HepG2 (cell line): ENCODE results near the gene CLDN9. TPM values are rescaled to one million over a fixed set of nuclear protein-coding genes. Genes with fewer than 3 reads are reported as not detected.

Experiments
- DNMT1 ChIP-seq: sonication (generic); formaldehyde crosslinking; IDR thresholded peaks from 2 replicates; pipeline ENCODE4 v1.5.1; 2020; ENCODE audit warnings: mild to moderate bottlenecking, missing genetic modification reagents
- EED ChIP-seq: sonication (generic); formaldehyde crosslinking; IDR thresholded peaks from 2 replicates; pipeline ENCODE4 v1.5.0; 2020; ENCODE audit warnings: mild to moderate bottlenecking, missing genetic modification reagents
- FOXA3 ChIP-seq: IDR thresholded peaks from 2 replicates; pipeline ENCODE4 v1.6.1; 2016; ENCODE audit warnings: missing genetic modification reagents, missing compliant biosample characterization
- KDM2A ChIP-seq: sonication (generic); formaldehyde crosslinking; IDR thresholded peaks from 2 replicates; pipeline ENCODE4 v1.4.0; 2020; ENCODE audit warnings: low read depth, missing genetic modification reagents, borderline replicate concordance
- MAFK ChIP-seq, 2 experiments: IDR thresholded peaks in 1 of 2; conservative IDR thresholded peaks in 1 of 2; 2 replicates each; pipeline ENCODE4 v1.6.1; 2011; ENCODE audit warnings: improper control_type of control experiment in 2 of 2, low read length in 2 of 2
- MXD3 ChIP-seq: IDR thresholded peaks from 2 replicates; pipeline ENCODE4 v1.6.1; 2016; ENCODE audit warnings: mild to moderate bottlenecking, missing biosample characterization, missing genetic modification reagents
- MYNN ChIP-seq: sonication (generic); formaldehyde crosslinking; IDR thresholded peaks from 2 replicates; pipeline ENCODE4 v1.4.0; 2020; ENCODE audit warnings: mild to moderate bottlenecking, low read depth, missing genetic modification reagents
- NFIB ChIP-seq: sonication (generic); formaldehyde crosslinking; IDR thresholded peaks from 2 replicates; pipeline ENCODE4 v1.9.0; 2021; ENCODE audit warnings: missing genetic modification reagents, mild to moderate bottlenecking, borderline replicate concordance
- NFRKB ChIP-seq: fragments of 450-650 bp; IDR thresholded peaks from 2 replicates; pipeline ENCODE4 v1.6.1; 2017
- PITX1 ChIP-seq: sonication (generic); formaldehyde crosslinking; IDR thresholded peaks from 2 replicates; pipeline ENCODE4 v1.5.1; 2020; ENCODE audit warnings: mild to moderate bottlenecking, missing genetic modification reagents
- PRDM10 ChIP-seq: sonication (generic); formaldehyde crosslinking; IDR thresholded peaks from 2 replicates; pipeline ENCODE4 v1.4.0; 2020; ENCODE audit warnings: low read depth, missing genetic modification reagents
- PRPF4 ChIP-seq: fragments of 200-400 bp; formaldehyde crosslinking; IDR thresholded peaks from 2 replicates; pipeline ENCODE4 v1.6.1; 2016; ENCODE audit warnings: low read length, low read depth; ENCODE audit not compliant: poor library complexity, severe bottlenecking
- STAT5B ChIP-seq: sonication (generic); formaldehyde crosslinking; IDR thresholded peaks from 2 replicates; pipeline ENCODE4 v1.4.0; 2020; ENCODE audit warnings: missing genetic modification reagents
- THYN1 ChIP-seq: sonication (generic); formaldehyde crosslinking; IDR thresholded peaks from 2 replicates; pipeline ENCODE4 v1.8.1; 2023; ENCODE audit warnings: low read depth, mild to moderate bottlenecking, moderate library complexity, missing genetic modification reagents, borderline replicate concordance
- ZFP41 ChIP-seq: sonication (generic); formaldehyde crosslinking; IDR thresholded peaks from 2 replicates; pipeline ENCODE4 v1.4.0; 2020; ENCODE audit warnings: mild to moderate bottlenecking, missing genetic modification reagents, borderline replicate concordance
- ZNF589 ChIP-seq: sonication (generic); formaldehyde crosslinking; conservative IDR thresholded peaks from 2 replicates; pipeline ENCODE4 v1.8.0; 2022; ENCODE audit warnings: mild to moderate bottlenecking, moderate library complexity, missing genetic modification reagents
- ZNF639 ChIP-seq: conservative IDR thresholded peaks from 2 replicates; pipeline ENCODE4 v1.6.1; 2018; ENCODE audit warnings: missing genetic modification reagents
- ZNF709 ChIP-seq: sonication (generic); formaldehyde crosslinking; IDR thresholded peaks from 2 replicates; pipeline ENCODE4 v1.5.0; 2020; ENCODE audit warnings: mild to moderate bottlenecking, missing genetic modification reagents
- ZNF710 ChIP-seq: sonication (generic); formaldehyde crosslinking; IDR thresholded peaks from 2 replicates; pipeline ENCODE4 v1.5.0; 2020; ENCODE audit warnings: mild to moderate bottlenecking, missing genetic modification reagents, borderline replicate concordance
- ZNF747 ChIP-seq: sonication (generic); formaldehyde crosslinking; IDR thresholded peaks from 2 replicates; pipeline ENCODE4 v1.8.1; 2023; ENCODE audit warnings: missing genetic modification reagents, mild to moderate bottlenecking, borderline replicate concordance
- polyA plus RNA-seq, 8 experiments: library from polyadenylated mRNA; depleted of rRNA in 3 of 8; stranded (reverse) in 7 of 8; unstranded in 1 of 8; fragments of >200 nt; fragmentation: Illumina TruSeq in 4 of 8; extraction: Trizol in 4 of 8; gene quantifications; 2 replicates each; pipeline versions ENCODE4 v1.2.1 to v1.2.3, GENCODE V29; 2011 to 2016; ENCODE audit warnings: low read depth in 4 of 8, missing spikeins in 1 of 8, mixed read lengths in 1 of 8; ENCODE audit not compliant: insufficient read depth in 1 of 8
- total RNA-seq, 5 experiments: library from RNA; depleted of rRNA; stranded (reverse); fragments of >200 nt; fragmentation: Illumina TruSeq; extraction: Trizol; gene quantifications; 2 replicates each; pipeline ENCODE4 v1.2.3, GENCODE V29; 2016; ENCODE audit warnings: low read depth in 1 of 5

The CLDN9 gene
- total and polyA plus RNA-seq, 2 of the 13 experiments (the other 11 are each of a cell fraction or from before 2014, with no cell fraction given) = 0.15 to 0.26 TPM

GRCh38 chr16:2968738-2969544, 43.8 kb upstream of the CLDN9 start, which contains the start of gene PAQR4 (continued):
- peak; percentile 85; the same call in 1 of the 2 replicates for TF ChIP-seq PRDM10 (CRISPR knock-in tag)
- TF ChIP-seq KDM2A (CRISPR knock-in tag) = peak; percentile 93
- TF ChIP-seq ZNF589 (CRISPR knock-in tag) = peak; percentile 98
- peak; percentile 86 for TF ChIP-seq ZNF639 (CRISPR knock-in tag)
- TF ChIP-seq PRPF4 = no peak
- no peak for TF ChIP-seq MAFK (conservative IDR thresholded peaks at IDR 0.05 in 1 of 2, IDR thresholded peaks at IDR 0.05 in 1 of 2; ENCODE audit: low read length in 2 of 2)
- TF ChIP-seq ZNF709 (CRISPR knock-in tag) = peak; percentile 97
- peak; percentile 90 for TF ChIP-seq PITX1 (CRISPR knock-in tag)
- no peak for TF ChIP-seq DNMT1 (CRISPR knock-in tag)
- peak; percentile 96 for TF ChIP-seq MYNN
- peak; percentile 79; the same call in 1 of the 2 replicates for TF ChIP-seq ZNF710 (CRISPR knock-in tag)
- peak; percentile 98 for TF ChIP-seq EED
- TF ChIP-seq THYN1 (CRISPR knock-in tag) = no peak
- peak; percentile 95 for TF ChIP-seq STAT5B (CRISPR knock-in tag)
- TF ChIP-seq ZFP41 (CRISPR knock-in tag) = peak; percentile 95; the same call in 1 of the 2 replicates
- no peak for TF ChIP-seq NFIB (CRISPR knock-in tag)
- peak; percentile 98 for TF ChIP-seq ZNF747 (CRISPR knock-in tag)
- peak; percentile 97 for TF ChIP-seq MXD3 (CRISPR knock-in tag)
- no peak for TF ChIP-seq NFRKB
- peak; percentile 46; the same call in 1 of the 2 replicates for TF ChIP-seq FOXA3 (CRISPR knock-in tag)
